Frontal cortex (tissue), 4 donors: ENCODE results near the gene GNPTG. TPM values are rescaled to one million over a fixed set of nuclear protein-coding genes. Genes with fewer than 3 reads are reported as not detected.

Experiments used
- DNase-seq, 2 donors: peaks; one replicate each; pipeline ENCODE4 v3.0.0; 2012; ENCODE audit warnings: low spot score in 2 of 2
- FAIRE-seq: peaks from 2 replicates; lab custom pipeline; 2012; peaks lifted over from hg19 to GRCh38; lab: Jason Lieb, UNC
- total RNA-seq: library from RNA; depleted of rRNA; stranded (reverse); fragments of >200 nt; gene quantifications from one replicate; pipeline ENCODE4 v1.2.3, GENCODE V29; 2014
- donor health status: control.
- donor health status: control.
- donor health status: control.

The GNPTG gene
- total RNA-seq, 1 donor from 2014 or later, result 17.9 TPM

DNA sequence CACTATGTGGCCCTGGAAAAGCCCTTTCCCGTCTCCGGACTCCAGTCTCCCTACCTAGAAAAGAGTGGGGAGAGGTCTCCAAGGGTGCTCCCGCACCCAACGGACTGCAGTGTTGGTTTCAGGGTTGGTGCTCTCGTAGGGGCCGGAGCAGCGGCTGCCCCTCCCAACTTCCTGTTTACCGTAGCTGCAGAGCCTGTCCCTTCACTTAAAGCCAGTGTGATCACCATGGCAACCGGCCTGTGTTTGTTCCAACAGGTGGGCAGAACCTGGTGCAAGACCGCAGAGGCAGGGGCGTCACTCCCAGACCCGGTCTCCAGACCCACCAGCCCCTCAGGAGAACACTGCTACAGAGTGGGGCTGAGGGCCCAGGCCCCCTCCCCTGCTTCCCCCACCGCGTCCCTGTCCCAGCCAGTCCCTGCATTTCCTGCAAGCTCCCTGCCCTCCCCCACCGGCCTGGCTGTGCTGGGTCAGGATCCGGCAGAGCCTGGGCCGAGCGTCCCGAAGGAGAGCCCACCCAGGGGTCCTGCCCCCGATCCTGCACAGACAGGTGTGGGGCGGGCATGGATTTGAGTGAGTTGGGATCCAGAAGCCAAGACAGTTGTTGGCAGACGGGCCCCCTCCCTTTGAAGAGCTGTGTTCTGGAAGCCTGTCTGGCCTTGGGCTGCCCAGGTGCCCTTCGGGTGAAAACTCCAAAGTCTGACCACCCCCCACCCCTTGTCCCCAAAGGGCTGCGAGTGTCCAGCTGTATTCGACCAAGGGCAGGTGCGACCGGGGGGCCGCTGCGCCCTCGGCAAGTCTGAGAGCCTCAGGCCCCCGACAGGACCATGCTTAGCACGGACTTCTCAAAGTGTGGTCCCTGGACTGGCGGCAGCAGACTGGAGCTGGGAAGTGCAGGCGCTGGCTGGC is 19.8 kb upstream of the GNPTG start:
- FAIRE-seq, result no peak
- DNase-seq, result peak; percentile 73 to 78

DNA sequence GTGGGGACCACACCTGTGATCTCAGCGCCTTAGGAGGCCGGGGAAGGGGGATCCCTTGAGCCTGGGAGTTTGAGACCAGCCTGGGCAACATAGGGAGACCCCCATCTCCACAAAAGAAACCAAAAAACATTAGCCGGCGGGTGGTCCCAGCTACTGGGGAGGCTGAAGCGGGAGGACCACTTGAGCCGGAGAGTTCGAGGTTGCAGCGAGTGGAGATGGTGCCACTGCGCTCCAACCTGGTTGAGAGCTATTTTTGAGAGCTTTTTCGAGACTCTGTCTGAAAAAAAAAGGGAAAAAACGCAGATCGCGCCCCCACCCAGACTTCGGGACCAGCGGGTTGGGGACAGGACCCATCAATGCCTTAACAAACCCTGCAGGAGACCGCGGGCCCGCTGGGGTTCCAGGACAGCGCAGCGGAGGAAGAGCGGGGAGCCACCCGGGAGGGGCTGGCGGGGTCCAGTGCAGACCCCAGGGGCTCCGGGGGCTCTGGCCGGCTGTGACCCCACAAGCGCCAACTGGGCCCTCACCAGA is 19.0 kb upstream of the GNPTG start:
- no peak for FAIRE-seq
- no peak for DNase-seq

DNA sequence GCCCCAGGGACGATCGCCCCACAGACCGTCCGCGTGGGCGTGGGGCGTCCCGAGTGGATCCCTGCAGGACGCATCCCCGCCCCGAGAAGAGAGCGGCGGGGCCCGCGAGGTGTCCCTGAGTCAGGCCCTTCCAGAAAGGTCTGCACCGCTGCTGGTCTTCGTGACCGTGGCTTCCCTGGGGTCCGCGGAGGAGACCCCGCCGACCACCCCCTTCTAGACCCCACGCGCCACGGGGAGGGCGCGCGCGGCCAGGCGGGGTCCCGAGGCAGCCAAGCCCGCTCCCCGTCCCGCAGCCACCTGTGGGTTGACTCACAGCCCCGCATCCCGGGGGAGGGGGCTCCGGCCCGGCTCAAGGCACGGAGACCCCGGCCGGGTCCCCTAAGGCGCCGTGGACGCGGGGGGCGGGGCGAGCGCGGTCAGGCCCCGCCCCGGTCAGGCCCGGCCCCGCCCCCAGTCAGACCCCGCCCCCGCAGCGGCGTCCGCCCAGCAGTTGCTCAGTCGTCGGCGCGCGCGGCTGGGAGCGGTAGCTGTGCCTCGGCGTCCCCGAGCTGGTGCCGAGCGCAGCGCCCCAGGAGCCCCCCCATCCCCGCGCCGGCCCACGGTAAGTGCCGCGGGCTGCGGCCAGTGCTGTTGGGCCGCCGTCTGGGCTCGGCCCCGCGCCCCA is 18.4 kb upstream of the GNPTG start, which contains the start of gene BAIAP3:
BAIAP3 (plus strand) TSS at position 497 of the 664 bp plus-strand sequence. CDS start 4,905 bp downstream, outside the sequence.
- FAIRE-seq (no peak), DNase-seq (peak; percentile 73 to 78)

DNA sequence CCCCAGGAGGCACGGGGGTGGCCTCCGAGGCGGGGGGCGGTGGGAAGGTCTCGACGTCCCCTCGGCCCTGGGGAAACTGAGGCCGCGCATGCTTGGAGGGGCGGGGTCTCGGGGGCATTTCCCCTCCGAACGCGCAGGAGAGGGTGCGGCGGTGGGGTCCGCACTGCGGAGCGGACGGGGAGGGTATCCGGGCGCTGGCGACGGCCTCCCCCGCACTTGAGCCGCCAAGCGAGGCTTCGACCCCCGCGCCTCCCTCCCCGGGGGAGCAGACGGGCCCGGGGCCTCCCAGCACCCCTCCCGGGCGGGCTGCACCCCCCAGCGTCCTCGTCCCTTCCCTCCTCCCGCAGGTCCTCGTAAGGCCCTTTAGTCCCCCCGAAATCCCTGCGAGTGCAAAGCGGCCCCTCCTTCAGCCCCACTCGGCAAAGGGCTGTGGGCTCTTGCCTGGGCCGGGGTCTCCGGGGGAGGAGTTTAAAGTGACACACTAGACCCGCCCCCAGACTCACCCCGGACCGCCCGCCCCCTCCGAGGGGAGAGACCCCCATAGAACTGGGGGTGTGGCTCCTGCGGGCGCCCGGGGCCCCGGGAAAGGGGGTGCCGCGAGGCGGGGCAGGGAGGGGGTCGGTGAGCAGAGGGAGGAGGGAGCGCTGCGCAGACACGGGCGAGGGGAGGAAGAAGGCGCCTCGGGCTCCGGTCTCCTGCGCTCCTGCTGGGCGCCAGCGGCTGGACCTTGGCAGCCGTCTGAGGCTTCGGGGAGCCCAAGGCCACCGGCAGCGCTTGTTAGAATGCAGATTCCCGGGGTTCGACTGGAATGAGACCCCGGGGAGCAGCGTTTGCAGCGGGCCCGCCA is 17.7 kb upstream of the GNPTG start:
- FAIRE-seq, result no peak
- no peak for DNase-seq

DNA sequence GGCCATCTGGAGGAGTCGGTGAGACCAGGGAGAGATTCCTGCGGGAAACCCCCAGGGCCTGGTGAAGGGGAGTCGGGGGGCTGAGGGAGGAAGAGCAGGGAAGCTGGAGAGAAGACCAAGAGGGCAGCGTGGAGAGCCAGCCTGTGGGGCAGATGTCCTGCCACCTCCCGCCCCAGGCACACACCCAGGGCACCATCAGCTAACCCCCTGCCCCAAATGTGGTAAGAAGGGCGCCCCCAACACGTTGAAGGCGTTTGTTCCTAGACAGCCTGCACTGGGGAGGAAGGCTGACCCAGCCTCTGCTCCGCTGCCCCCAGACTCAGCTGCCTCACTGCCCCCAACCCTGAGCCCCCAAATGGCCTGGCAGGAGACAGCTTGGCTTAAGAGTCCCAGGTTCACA is 17.0 kb upstream of the GNPTG start:
- FAIRE-seq (no peak), DNase-seq (no peak)

DNA sequence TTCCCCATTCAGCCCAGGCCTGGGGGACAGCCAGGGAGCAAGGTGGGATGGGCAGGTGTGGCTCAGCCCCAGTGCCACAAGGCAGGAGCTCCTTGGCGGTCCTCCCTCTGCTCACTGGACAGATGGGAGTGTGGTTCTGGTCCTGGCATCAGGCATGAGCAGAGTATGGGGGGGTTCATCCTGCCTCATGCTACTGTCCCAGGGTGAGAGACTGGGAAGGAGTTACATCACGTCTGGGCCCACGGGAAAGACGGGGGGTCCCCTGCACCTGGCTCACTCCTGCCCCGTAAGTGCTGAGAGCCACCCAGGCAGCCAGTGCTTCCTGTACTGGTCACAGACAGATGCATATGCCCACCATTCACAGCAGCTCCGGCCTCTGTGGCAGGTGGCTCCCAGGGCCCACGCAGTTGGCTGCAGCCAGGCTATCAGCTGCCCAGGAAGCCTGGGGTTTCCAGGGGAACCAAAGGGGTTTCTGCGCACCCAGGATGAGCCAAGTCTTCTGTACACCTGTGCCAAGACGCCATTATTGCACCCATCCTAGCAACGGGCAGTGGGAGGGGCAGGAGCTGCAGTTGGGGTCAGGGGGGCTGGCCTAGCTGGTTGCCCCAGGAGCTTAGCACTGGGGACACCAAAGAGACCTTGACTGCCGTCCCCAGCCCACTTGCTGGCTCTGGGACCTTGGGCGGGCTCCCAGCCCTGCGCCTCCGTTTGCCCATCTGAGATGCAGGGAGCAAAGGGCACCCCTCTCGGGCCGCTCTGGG is 16.3 kb upstream of the GNPTG start:
- DNase-seq (no peak), FAIRE-seq (no peak)

DNA sequence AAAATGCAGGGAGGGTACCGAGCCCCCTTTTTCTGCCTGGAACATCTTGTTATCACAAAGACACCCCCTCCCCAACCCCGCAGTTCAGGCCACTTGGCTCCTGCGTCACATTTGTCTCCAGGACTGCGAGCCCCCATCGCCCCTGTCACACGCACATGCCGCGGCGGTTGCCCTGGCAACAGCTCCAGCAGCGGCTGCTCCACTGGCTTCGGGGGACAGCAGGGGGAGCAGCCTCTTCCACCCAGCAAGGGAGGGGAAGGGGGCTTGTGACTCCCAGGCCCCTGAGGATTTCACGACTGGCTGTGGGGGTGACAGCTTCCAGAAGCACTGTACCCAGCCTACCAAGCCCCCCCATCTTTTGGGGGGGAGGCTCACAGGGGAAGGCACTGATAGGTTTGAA is 15.7 kb upstream of the GNPTG start:
- FAIRE-seq (no peak), DNase-seq (no peak)

DNA sequence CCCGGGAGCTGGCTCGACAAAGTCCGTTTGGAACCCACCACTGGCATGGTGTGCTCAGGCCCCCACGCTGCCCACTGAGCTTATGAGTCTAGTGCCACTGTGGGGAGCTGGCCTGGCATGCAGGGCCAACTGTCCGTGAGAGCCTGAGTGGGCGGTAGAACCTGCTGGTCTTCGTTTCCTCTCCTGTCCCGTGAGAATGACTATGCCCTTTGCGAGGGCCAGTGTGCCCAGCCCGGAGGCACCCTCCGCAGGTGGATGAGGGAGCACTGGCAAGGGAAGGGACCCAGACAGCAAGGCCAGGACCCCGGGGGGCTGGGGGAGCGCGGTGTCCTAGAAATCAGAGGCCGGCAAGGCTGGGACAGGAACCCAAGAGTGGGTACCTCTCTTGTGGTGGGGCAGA is 15.1 kb upstream of the GNPTG start:
- DNase-seq, result no peak

DNA sequence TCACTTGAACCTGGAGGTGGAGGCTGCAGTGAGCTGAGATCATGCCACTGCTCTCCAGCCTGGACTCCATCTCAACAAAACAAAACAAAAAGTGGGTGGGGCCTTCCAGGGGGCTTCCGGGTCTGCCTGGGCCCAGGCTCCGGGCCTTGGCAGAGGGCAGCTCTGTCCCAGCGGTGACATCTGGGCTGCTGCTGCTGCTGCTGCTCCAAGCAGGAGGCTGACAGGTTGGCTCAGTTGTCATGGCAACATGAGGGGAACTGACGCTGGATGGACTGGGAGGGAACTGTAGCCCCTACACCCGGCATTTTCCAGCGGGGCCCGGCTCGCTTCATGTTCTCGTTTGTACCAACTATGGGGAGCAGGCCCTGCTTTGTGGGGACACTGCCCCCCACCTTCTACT is 14.2 kb upstream of the GNPTG start:
- DNase-seq (no peak), FAIRE-seq (no peak)

More for the DNA sequence above, 15.1 kb upstream of the GNPTG start:
- no peak for FAIRE-seq

DNA sequence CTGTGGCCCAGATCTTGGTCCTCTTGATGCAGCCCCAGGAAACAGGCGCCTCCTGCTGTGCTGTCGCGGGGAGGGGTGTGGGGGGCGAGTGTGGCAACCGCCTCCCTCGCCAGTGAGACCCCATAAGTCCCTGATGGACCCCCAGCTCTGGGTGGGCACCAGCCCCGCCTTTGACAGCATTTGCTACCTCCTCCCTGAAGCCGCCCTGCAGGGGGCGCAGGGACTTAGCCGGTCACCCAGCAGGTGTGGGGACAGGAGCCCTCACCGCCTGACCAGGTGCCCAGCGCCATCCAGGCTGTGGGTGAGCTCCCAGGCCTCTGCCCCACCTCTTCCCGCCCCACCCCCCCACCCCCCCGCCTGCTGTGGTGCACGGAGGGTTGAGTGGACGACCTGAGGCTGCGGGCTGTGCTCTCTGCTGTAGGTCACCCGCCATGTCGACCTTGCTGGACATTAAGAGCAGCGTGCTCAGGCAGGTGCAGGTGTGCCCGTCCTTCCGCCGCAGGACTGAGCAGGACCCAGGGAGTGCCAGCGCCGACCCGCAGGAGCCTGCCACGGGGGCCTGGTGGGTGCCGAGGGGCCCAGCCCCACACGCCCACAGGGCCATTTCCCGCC is 13.5 kb upstream of the GNPTG start:
- FAIRE-seq (no peak), DNase-seq (no peak)

DNA sequence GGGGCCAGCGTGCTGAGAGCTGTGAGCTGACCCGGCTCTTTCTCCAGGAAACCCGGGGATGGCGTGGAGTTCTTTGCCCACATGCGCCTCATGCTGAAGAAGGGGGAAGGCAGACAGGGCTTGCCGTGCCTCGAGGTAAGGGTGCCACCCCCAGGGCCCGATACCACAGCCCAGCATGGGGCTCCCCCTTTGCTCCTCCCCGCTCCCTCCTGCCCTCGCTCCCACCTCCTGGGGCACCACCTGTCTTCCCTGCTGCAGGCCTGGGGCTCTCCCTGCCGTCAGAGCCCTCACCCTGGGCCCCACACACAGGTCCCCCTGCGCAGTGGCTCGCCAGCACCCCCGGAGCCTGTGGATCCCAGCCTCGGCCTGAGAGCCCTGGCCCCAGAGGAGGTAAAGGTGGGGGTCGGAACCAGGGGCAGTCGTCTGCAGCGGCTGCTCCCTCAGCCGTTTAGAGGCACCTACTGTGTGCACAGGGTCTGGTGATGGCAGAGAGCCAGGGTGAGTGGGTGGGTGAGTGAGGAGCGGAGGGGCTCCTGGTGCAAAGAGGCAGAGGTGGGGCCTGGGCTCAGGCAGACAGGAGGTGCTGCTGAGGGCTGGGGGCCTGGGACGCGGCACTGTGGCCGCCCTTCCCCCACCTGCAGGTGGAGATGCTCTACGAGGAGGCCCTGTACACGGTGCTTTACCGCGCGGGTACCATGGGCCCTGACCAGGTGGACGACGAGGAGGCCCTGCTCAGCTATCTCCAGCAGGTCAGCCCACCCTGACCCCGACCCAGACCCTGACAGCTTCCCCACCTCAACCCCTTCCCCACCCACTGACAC is 12.7 kb upstream of the GNPTG start:
- DNase-seq, result no peak
- no peak for FAIRE-seq

DNA sequence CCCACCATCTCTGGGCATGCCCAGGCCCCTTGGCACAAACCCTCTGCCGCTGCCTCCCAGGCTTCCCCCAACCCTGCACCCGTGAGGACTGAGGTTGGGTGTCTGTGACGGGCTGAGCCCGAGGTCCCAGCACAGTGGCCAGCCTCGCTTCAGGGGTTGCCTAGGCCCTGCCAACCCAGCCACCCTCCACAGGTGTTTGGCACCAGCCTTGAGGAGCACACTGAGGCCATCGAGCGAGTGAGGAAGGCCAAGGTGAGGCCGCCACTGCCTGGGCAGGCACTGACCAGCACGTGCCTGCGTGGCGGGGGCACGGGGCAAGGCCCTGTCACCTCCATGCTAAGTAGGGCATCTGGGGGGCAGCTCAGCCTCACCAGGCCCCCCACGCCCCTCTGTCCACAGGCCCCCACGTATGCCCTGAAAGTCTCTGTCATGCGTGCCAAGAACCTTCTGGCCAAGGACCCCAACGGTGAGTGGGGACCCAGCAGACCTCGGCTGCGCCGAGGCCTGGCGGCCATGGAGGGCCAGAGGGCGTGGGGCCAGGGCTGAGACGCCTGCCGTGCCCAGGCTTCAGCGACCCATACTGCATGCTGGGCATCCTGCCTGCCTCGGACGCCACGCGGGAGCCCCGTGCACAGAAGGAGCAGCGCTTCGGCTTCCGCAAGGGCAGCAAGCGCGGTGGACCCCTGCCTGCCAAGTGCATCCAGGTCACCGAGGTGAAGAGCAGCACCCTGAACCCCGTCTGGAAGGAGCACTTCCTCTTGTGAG is 10.8 kb upstream of the GNPTG start:
- FAIRE-seq (no peak), DNase-seq (no peak)

DNA sequence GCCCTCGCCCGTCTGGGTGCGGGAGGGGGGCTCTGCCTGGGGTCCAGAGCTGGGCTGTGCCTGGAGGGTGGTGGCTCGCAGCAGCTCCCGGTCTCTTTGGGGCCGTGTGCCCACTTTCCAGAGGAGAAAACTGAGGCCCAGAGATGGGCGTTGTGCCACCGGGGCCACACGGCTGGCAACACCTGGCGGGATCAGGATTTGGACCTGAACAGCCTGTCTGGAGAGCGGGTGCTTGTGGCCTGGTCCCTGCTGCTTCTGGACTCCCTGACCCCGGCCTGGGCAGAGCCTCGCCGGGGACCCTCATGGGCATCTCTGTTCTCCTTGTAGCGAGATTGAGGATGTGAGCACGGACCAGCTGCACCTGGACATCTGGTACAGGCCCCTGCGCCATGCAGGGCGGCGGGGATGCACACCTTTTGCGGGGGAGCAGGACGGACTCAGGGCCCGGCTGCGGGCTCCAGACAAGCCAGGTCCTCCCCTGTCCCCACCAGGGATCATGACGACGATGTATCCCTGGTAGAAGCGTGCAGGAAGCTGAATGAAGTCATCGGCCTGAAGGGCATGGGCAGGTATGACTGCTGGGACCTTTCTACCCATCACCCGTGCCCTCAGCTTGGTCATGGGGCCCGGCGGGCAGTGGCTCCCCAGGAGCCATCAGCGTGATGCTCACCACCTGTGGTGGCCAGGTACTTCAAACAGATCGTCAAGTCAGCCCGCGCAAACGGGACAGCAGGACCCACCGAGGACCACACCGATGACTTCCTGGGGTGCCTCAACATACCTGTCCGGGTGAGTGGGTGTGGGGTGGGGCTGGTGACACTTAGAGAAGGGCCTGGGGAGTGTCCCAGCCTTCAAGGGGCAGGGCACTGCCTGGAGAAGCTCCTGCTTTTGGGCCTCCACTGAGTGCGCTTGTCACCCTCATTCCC is 10.0 kb upstream of the GNPTG start:
- DNase-seq, result no peak
- FAIRE-seq, result no peak

DNA sequence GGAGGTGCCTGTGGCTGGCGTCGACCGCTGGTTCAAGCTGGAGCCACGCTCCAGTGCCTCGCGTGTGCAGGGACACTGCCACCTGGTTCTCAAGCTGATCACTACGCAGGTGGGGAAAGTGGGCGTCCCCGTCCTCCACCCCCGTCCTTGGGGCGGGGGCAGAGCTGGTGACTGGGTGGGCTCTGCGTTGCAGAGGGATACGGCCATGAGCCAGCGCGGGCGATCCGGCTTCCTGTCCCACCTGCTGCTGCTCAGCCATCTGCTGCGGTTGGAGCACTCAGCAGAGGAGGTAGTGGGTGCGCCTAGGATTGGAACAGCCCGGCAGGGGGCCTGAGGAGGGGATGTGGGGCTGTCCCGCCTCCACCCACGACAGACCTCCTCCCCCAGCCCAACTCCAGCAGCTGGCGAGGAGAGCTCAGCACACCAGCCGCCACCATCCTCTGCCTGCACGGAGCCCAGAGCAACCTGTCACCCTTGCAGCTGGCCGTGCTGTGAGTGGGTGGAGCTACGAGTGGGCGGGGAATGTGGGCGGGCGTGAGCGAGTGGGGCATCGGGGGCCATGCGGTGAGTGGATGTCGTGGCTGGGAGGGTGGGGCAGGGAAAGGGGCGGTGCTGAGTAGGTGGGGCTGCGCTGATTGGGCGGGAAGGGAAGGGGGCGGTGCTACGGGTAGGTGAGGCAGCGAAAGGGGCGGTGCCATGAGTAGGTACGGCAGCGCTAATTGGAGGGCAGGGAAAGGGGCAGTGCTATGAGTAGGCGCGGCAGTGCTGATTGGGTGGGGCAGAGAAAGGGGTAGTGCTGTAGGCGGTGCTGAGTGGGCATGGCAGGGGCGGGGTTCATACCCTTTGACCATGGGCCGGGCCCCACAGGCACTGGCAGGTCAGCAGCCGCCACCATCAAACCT is 9.0 kb upstream of the GNPTG start:
- DNase-seq (peak; percentile 94 to 98), FAIRE-seq (no peak)
